ENCODE results near the gene CCDC91.
"Not testable (repeated sequence)": the region's sequence is repeated elsewhere in the genome, so short reads cannot be mapped to it uniquely, and the experiment has no call there.

The CCDC91 gene

GRCh38 chr12:28278499-28278898, 88.2 kb downstream of the CCDC91 start:
- in situ Hi-C loops (cut with HindIII; ENCODE audit: low sequenced_read_pairs): no loop called here

- in situ Hi-C loops (cut with HindIII; ENCODE audit: low sequenced_read_pairs): no loop called here
These were observed 88.7 kb downstream of the CCDC91 start for GRCh38 chr12:28278960-28279359.

- in situ Hi-C loops (cut with HindIII; ENCODE audit: low sequenced_read_pairs): no loop called here
These were observed 96.1 kb downstream of the CCDC91 start for GRCh38 chr12:28286352-28286751.

- in situ Hi-C loops (cut with HindIII; ENCODE audit: low sequenced_read_pairs): no loop called here
These were observed 100.0 kb downstream of the CCDC91 start for GRCh38 chr12:28290262-28290661.

GRCh38 chr12:28292699-28293098, 102.4 kb downstream of the CCDC91 start:
- in situ Hi-C loops (cut with HindIII; ENCODE audit: low sequenced_read_pairs): no loop called here

GRCh38 chr12:28294300-28294699, 104.0 kb downstream of the CCDC91 start:
- in situ Hi-C loops (cut with HindIII; ENCODE audit: low sequenced_read_pairs): no loop called here

GRCh38 chr12:28296287-28296686, 106.0 kb downstream of the CCDC91 start:
- in situ Hi-C loops (cut with HindIII; ENCODE audit: low sequenced_read_pairs): no loop called here

- in situ Hi-C loops (cut with HindIII; ENCODE audit: low sequenced_read_pairs): no loop called here
These were observed 112.9 kb downstream of the CCDC91 start for GRCh38 chr12:28303192-28303591.

- in situ Hi-C loops (cut with HindIII; ENCODE audit: low sequenced_read_pairs): no loop called here
These were observed 116.3 kb downstream of the CCDC91 start for GRCh38 chr12:28306535-28306934.

GRCh38 chr12:28308891-28309290, 118.6 kb downstream of the CCDC91 start:
- in situ Hi-C loops (cut with HindIII; ENCODE audit: low sequenced_read_pairs): no loop called here

GRCh38 chr12:28313631-28314030, 123.4 kb downstream of the CCDC91 start:
- in situ Hi-C loops (cut with HindIII; ENCODE audit: low sequenced_read_pairs): no loop called here

GRCh38 chr12:28316049-28316448, 125.8 kb downstream of the CCDC91 start:
- in situ Hi-C loops (cut with HindIII; ENCODE audit: low sequenced_read_pairs): no loop called here

GRCh38 chr12:28318273-28318672, 128.0 kb downstream of the CCDC91 start:
- in situ Hi-C loops (cut with HindIII; ENCODE audit: low sequenced_read_pairs): no loop called here

GRCh38 chr12:28320353-28320752, 130.1 kb downstream of the CCDC91 start:
- in situ Hi-C loops (cut with HindIII; ENCODE audit: low sequenced_read_pairs): no loop called here

- in situ Hi-C loops (cut with HindIII; ENCODE audit: low sequenced_read_pairs): no loop called here
These were observed 137.5 kb downstream of the CCDC91 start for GRCh38 chr12:28327722-28328121.

GRCh38 chr12:28328967-28329366, 138.7 kb downstream of the CCDC91 start:
- in situ Hi-C loops (cut with HindIII; ENCODE audit: low sequenced_read_pairs): no loop called here

- in situ Hi-C loops (cut with HindIII; ENCODE audit: low sequenced_read_pairs): not testable (repeated sequence)
These were observed 139.5 kb downstream of the CCDC91 start for GRCh38 chr12:28329727-28330126.

- in situ Hi-C loops (cut with HindIII; ENCODE audit: low sequenced_read_pairs): not testable (repeated sequence)
These were observed 140.0 kb downstream of the CCDC91 start for GRCh38 chr12:28330232-28330631.

GRCh38 chr12:28331130-28331529, 140.9 kb downstream of the CCDC91 start:
- in situ Hi-C loops (cut with HindIII; ENCODE audit: low sequenced_read_pairs): no loop called here

GRCh38 chr12:28340261-28341045, 150.2 kb downstream of the CCDC91 start:
- in situ Hi-C loops (cut with HindIII; ENCODE audit: low sequenced_read_pairs): no loop called here

GRCh38 chr12:28343713-28344112, 153.5 kb downstream of the CCDC91 start:
- in situ Hi-C loops (cut with HindIII; ENCODE audit: low sequenced_read_pairs): no loop called here

GRCh38 chr12:28346567-28346966, 156.3 kb downstream of the CCDC91 start:
- in situ Hi-C loops (cut with HindIII; ENCODE audit: low sequenced_read_pairs): no loop called here

GRCh38 chr12:28349196-28349595, 158.9 kb downstream of the CCDC91 start:
- in situ Hi-C loops (cut with HindIII; ENCODE audit: low sequenced_read_pairs): no loop called here
